Eye (tissue), 1 donor: ENCODE measurements around the gene MATR3.
A peak's percentile ranks its signal among the peaks of the same experiment; 100 is the strongest.

Experiments
- DNase-seq: peaks from one replicate; pipeline ENCODE4 v3.0.0-alpha.2; 2015

The MATR3 gene

DNA sequence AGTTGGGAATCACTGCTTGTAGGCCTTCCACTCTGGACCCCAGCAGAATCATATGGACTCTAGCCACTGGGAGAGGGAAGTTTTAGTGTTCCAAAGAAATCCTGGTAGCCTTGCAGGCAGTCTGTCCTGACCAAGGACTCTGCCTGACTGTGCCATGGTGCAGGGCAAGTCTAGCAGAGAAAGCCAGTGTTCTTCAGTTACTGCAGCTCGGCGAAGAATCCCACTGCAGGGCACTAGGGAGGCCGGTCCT is 20.3 kb upstream of the MATR3 start:
- DNase-seq: no peak

- DNase-seq: peak; percentile 91
Measured at GRCh38 chr5:139273572-139274289, 19.8 kb upstream of the MATR3 start.

GRCh38 chr5:139275536-139275935 is 18.0 kb upstream of the MATR3 start:
- no peak for DNase-seq

- DNase-seq: no peak
Measured at GRCh38 chr5:139275956-139276355, 17.6 kb upstream of the MATR3 start.

DNA sequence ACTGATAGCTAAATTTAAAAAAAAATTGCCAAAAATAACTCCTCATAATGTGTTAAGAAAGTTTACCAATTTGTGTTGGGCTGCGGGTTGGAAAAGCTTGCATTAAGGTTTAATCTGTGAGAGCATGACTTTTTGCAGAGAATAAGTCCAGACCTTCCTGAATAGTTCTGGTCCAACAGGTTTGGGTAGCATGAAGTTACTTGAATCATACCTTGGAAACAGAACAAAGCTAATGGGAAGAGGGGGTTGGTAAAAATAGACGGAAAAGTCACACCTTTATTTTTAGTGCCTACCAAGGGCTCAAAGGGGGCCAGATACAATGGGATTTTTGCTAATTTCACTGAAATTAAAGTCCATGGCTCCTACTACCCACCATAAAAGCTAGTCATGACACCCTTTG is 17.1 kb upstream of the MATR3 start:
- no peak for DNase-seq

GRCh38 chr5:139277171-139277570 is 16.4 kb upstream of the MATR3 start:
- no peak for DNase-seq

DNA sequence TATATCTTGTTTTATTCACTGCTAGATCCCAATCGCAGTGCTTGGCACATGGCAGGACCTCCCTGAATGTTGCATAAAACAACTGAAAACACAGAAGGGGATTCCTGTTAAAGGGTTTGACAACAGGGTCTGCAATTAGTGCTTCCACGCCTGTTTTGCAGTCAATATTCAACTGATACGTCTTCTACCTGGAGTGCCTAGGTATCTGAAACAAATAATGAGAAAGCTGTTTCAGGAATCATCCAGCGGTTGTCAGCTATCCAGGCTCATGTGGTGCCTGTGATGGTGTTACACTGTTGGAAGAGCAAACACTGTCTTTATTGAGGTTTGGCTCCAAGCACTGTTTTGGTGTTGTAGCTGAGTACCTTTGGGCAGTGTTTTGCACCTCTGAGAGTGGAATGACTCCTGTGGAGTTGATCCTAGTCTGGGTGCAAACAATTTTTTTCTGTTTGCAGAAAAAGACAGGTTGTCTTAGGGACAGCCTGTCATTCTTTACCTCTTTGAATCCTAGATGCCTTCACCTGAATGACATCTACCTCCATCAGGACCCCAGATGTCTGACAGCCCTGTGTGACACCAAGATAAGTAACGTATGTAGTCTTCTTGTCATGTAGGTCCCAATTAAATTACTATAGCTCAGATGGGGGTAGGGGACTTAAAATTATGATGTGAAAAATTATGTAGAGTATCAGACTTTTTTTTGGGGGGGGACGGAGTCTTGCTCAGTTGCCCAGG is 14.8 kb upstream of the MATR3 start:
- DNase-seq: no peak

- DNase-seq: no peak
Measured at GRCh38 chr5:139282197-139282557, 11.4 kb upstream of the MATR3 start.

- no peak for DNase-seq
Measured at GRCh38 chr5:139283252-139284166, 10.0 kb upstream of the MATR3 start.

GRCh38 chr5:139284295-139284694 is 9.2 kb upstream of the MATR3 start:
- no peak for DNase-seq

GRCh38 chr5:139285651-139286392 is 7.7 kb upstream of the MATR3 start:
- no peak for DNase-seq

GRCh38 chr5:139287890-139288635 is 5.5 kb upstream of the MATR3 start:
- no peak for DNase-seq

- no peak for DNase-seq
Measured at GRCh38 chr5:139291051-139291450, 2.5 kb upstream of the MATR3 start.

GRCh38 chr5:139293202-139293506 is 386 bp upstream of the MATR3 start:
- no peak for DNase-seq

- peak; percentile 96 for DNase-seq
Measured at GRCh38 chr5:139294374-139295165, 1.0 kb downstream of the MATR3 start.

GRCh38 chr5:139295346-139296057 is 2.0 kb downstream of the MATR3 start:
- DNase-seq: peak; percentile 50

DNA sequence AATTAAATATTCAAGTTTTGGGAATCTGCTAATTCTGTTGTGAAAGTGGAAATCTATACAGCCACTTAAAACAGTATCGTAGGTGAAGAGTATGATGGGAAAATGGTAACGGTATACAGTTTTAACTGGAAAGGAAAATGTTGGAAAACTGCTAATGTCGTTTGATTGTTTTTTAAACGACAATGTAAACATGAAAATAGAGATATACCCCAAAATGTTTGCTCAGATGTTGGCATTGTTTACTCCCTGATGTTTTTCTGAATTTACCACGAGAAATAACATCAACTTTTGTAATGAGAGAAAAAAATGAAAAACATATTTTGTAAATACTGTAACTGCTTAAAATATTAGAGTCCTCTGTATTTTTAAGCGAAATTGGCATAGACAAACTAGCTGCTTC is 2.7 kb downstream of the MATR3 start:
- no peak for DNase-seq

GRCh38 chr5:139296862-139297326 is 3.4 kb downstream of the MATR3 start:
- DNase-seq: no peak

DNA sequence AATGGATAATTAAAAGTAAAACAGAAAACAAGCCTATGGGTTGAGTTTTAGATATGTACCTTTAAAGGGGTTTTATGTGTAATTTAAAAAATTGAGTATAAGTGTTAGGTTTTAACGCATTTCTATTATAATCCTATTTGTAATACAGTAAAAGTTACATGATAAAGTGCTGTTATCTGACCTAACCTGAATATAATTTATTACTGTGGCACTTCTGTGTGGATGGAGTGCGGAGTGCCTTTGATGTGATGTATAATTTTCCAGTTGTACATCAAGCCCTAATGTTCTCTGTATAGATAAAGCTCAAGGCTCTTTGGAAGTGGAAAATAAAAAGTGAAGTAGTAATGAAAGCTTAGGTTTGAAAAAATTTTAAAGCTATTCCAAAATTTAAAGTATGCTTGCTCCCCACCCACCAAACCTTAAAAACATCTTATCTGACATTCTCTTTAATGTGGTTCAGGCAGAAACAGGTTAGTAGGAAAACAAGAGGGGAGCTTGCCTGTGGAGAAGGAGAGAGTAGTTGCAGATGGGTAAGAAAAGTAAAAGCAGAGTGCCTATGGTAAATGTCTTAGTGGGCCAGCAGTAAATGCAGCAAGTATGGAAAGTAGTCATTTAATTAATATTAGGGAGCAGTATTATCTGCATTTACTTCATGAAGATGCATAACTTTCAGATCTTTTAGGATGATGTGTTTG is 4.0 kb downstream of the MATR3 start:
- no peak for DNase-seq

- no peak for DNase-seq
Measured at GRCh38 chr5:139298242-139298641, 4.7 kb downstream of the MATR3 start.
